ENCODE results near the gene C2CD4C. TPM values are rescaled to one million over a fixed set of nuclear protein-coding genes. Genes with fewer than 3 reads are reported as not detected.

Gene C2CD4C
- total RNA-seq, 4 donors from 2014 or later: 0.54 to 14.7 (median 4.9) TPM

GRCh38 chr19:367561-367960 is 41.4 kb downstream of the C2CD4C start:
- DNase-seq: no peak
- Histone ChIP-seq H3K4me1 (no peaks in the 10 kb centered on the region), H3K27me3 (no peaks in the 10 kb centered on the region), H3K27ac (no peak overlapping the region), H3K36me3 (no peaks in the 10 kb centered on the region), H3K4me3 (replicated peaks in 1 of 3) (no peak overlapping the region), H3K9me3 (no peaks in the 10 kb centered on the region)
- TF ChIP-seq POLR2A (IDR thresholded peaks at IDR 0.05) (no peak), CTCF (IDR thresholded peaks at IDR 0.05) (no peak)
- WGBS, 2 donors: 89 to 90% methylated on average over 13 to 14 of the region's 14 CpGs
- intact Hi-C loops (cut with DNase I): no loop called here

GRCh38 chr19:366951-367350 is 42.0 kb downstream of the C2CD4C start:
- no peaks in the 10 kb centered on the region for H3K27me3 ChIP-seq
- 91 to 99% methylated on average over 8 of the region's 8 CpGs for WGBS, 2 donors
- no peaks in the 10 kb centered on the region for H3K4me1 ChIP-seq

GRCh38 chr19:366205-366783 is 42.7 kb downstream of the C2CD4C start:
- H3K27ac ChIP-seq: no peak overlapping the region
- TF ChIP-seq CTCF (IDR thresholded peaks at IDR 0.05) (no peak), POLR2A (IDR thresholded peaks at IDR 0.05) (no peak)
- 90 to 93% methylated on average over 17 of the region's 17 CpGs for WGBS, 2 donors
- H3K27me3 ChIP-seq: no peaks in the 10 kb centered on the region
- no peak overlapping the region for H3K4me3 ChIP-seq (replicated peaks in 1 of 3)
- intact Hi-C loops (cut with DNase I): no loop called here
- H3K9me3 ChIP-seq: no peaks in the 10 kb centered on the region
- H3K4me1 ChIP-seq: no peaks in the 10 kb centered on the region
- no peaks in the 10 kb centered on the region for H3K36me3 ChIP-seq
- no peak for DNase-seq

More at GRCh38 chr19:366951-367350, 42.0 kb downstream of the C2CD4C start:
- intact Hi-C loops (cut with DNase I): no loop called here
- no peaks in the 10 kb centered on the region for H3K36me3 ChIP-seq
- TF ChIP-seq CTCF (IDR thresholded peaks at IDR 0.05): no peak
- H3K4me3 ChIP-seq (replicated peaks in 1 of 3): no peak overlapping the region
- no peak overlapping the region for H3K27ac ChIP-seq
- DNase-seq: no peak
- H3K9me3 ChIP-seq: no peaks in the 10 kb centered on the region

- Histone ChIP-seq H3K4me1 (no peaks in the 10 kb centered on the region), H3K27ac (no peak overlapping the region), H3K36me3 (no peaks in the 10 kb centered on the region), H3K27me3 (no peaks in the 10 kb centered on the region), H3K9me3 (no peaks in the 10 kb centered on the region), H3K4me3 (replicated peaks in 1 of 3) (no peak overlapping the region)
- DNase-seq: no peak
- intact Hi-C loops (cut with DNase I): no loop called here
- TF ChIP-seq POLR2A (IDR thresholded peaks at IDR 0.05) (no peak), CTCF (IDR thresholded peaks at IDR 0.05) (no peak)
- WGBS, 2 donors: 62 to 79% methylated on average over 3 to 17 of the region's 17 CpGs
These were observed 44.3 kb downstream of the C2CD4C start for GRCh38 chr19:364496-365287.

- 83 to 88% methylated on average over 11 of the region's 11 CpGs for WGBS, 2 donors
- no peaks in the 10 kb centered on the region for H3K27me3 ChIP-seq
- intact Hi-C loops (cut with DNase I): no loop called here
- TF ChIP-seq CTCF (IDR thresholded peaks at IDR 0.05): no peak
- TF ChIP-seq POLR2A (IDR thresholded peaks at IDR 0.05): no peak
- H3K4me1 ChIP-seq: no peaks in the 10 kb centered on the region
- no peaks in the 10 kb centered on the region for H3K9me3 ChIP-seq
- no peaks in the 10 kb centered on the region for H3K36me3 ChIP-seq
- no peak overlapping the region for H3K27ac ChIP-seq
- H3K4me3 ChIP-seq (replicated peaks in 1 of 3): no peak overlapping the region
- no peak for DNase-seq
These were observed 46.3 kb downstream of the C2CD4C start for GRCh38 chr19:362683-363082.
